Activated CD8-positive, alpha-beta T cell treated with anti-CD3 and anti-CD28 coated beads for 36 hours (primary cell): ENCODE measurements around the gene NTSR1. TPM values are rescaled to one million over a fixed set of nuclear protein-coding genes. Genes with fewer than 3 reads are reported as not detected.
A peak's percentile ranks its signal among the peaks of the same experiment; 100 is the strongest.

ENCODE experiments used
- ATAC-seq: fragments of 200-7000 bp; cut with Tn5 transposase; one replicate; pipeline ENCODE4 v1.10.0; 2021; ENCODE audit warnings: mild to moderate bottlenecking, moderate library complexity
- CTCF ChIA-PET: fragments of 350-600 bp; sonication (Branson Sonifier 250); formaldehyde crosslinking; loops from one replicate; lab custom pipeline; 2021; ENCODE audit warnings: antibody characterized with exemption; lab: Charles Lee
- POLR2A ChIA-PET: fragments of 350-600 bp; sonication (Branson Sonifier 250); formaldehyde crosslinking; loops from one replicate; lab custom pipeline; 2021; ENCODE audit warnings: antibody characterized with exemption; lab: Charles Lee
- DNase-seq: peaks from one replicate; pipeline ENCODE4 v3.0.0-alpha.2; 2020
- H3K27ac Mint-ChIP-seq: one replicate; pipeline ENCODE4 v1.8.0; 2021; ENCODE audit warnings: mild to moderate bottlenecking, mixed read lengths
- H3K27me3 Mint-ChIP-seq: one replicate; pipeline ENCODE4 v1.8.0; 2021; ENCODE audit warnings: mixed read lengths
- H3K36me3 Mint-ChIP-seq: one replicate; pipeline ENCODE4 v1.8.0; 2021; ENCODE audit warnings: low read depth, mixed read lengths
- H3K4me1 Mint-ChIP-seq: one replicate; pipeline ENCODE4 v1.8.0; 2021; ENCODE audit warnings: low read depth, mixed read lengths
- H3K4me3 Mint-ChIP-seq: one replicate; pipeline ENCODE4 v1.8.0; 2021; ENCODE audit warnings: mild to moderate bottlenecking, moderate library complexity, mixed read lengths
- H3K9me3 Mint-ChIP-seq: one replicate; pipeline ENCODE4 v1.8.0; 2021; ENCODE audit warnings: mixed read lengths
- intact Hi-C: fragments of 100-400 bp; cut with micrococcal nuclease; formaldehyde crosslinking; loops from one replicate; pipeline ENCODE4 v1.10.0; 2022
- total RNA-seq, 2 experiments: library from RNA; stranded (reverse); gene quantifications; one replicate each; pipeline ENCODE4 v1.2.3, GENCODE V29; 2021
- TF ChIP-seq, protein P1 (sequence below): fragments of 200-600 bp; IDR thresholded peaks from one replicate; pipeline ENCODE4 v1.8.0; 2022; ENCODE audit warnings: antibody characterized with exemption, mild to moderate bottlenecking

The NTSR1 gene
- total RNA-seq, 2 experiments from 2014 or later, result not detected

GRCh38 chr20:62702895-62703852, 5.5 kb upstream of the NTSR1 start:
- TF ChIP-seq, protein P1, sequence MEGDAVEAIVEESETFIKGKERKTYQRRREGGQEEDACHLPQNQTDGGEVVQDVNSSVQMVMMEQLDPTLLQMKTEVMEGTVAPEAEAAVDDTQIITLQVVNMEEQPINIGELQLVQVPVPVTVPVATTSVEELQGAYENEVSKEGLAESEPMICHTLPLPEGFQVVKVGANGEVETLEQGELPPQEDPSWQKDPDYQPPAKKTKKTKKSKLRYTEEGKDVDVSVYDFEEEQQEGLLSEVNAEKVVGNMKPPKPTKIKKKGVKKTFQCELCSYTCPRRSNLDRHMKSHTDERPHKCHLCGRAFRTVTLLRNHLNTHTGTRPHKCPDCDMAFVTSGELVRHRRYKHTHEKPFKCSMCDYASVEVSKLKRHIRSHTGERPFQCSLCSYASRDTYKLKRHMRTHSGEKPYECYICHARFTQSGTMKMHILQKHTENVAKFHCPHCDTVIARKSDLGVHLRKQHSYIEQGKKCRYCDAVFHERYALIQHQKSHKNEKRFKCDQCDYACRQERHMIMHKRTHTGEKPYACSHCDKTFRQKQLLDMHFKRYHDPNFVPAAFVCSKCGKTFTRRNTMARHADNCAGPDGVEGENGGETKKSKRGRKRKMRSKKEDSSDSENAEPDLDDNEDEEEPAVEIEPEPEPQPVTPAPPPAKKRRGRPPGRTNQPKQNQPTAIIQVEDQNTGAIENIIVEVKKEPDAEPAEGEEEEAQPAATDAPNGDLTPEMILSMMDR, result peak; percentile 23
- CTCF ChIA-PET, result interaction anchor here (0.6 to 3.5 kb wide), 6 partner anchors 17 to 203 kb away, joined by 3 to 19 read pairs (median 3); no protein-coding TSS in a partner anchor
- ATAC-seq, result peak; percentile 87
- Mint-ChIP-seq H3K4me1 (peaks cover 5% of the 10 kb centered on the region), H3K36me3 (no peaks in the 10 kb centered on the region), H3K4me3 (no peak overlapping the region), H3K27me3 (peaks cover 12% of the 10 kb centered on the region), H3K9me3 (no peaks in the 10 kb centered on the region), H3K27ac (peak overlapping the region; percentile 65)
- DNase-seq, result peak; percentile 55
- intact Hi-C loops, result no loop called here
- POLR2A ChIA-PET, result no interaction called here

DNA sequence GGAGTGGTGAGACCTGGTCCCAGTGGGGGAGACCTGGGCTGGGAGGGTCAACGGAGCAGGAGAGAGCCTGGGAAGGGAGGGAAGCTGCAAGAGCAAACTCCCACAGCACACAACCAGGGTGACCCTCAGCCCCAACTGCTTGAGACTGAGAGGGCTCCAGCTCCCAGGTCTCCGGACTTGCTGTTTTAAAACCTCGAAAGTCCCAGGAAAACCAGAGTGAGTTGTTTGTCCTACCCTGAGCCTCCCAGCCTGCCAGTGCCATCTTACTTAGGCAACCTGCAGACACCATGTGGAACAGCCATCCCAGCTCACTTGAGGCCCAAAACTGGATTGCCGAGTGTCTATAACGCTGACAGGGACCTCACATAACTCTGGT, 4.8 kb upstream of the NTSR1 start:
- Mint-ChIP-seq H3K4me1 (peaks cover 6% of the 10 kb centered on the region), H3K27me3 (peaks cover 13% of the 10 kb centered on the region), H3K27ac (peak overlapping the region; percentile 65), H3K4me3 (no peak overlapping the region), H3K36me3 (no peaks in the 10 kb centered on the region), H3K9me3 (no peaks in the 10 kb centered on the region)
- DNase-seq, result no peak
- TF ChIP-seq, protein P1, result no peak
- intact Hi-C loops, result no loop called here
- POLR2A ChIA-PET, result no interaction called here
- CTCF ChIA-PET, result interaction anchor here (0.6 to 3.5 kb wide), 5 partner anchors 17 to 204 kb away, joined by 3 to 19 read pairs (median 3); no protein-coding TSS in a partner anchor
- ATAC-seq, result no peak

GRCh38 chr20:62704341-62704948, 4.2 kb upstream of the NTSR1 start:
- no peak for ATAC-seq
- TF ChIP-seq, protein P1, result no peak
- Mint-ChIP-seq H3K4me3 (no peak overlapping the region), H3K27ac (no peak overlapping the region), H3K9me3 (no peaks in the 10 kb centered on the region), H3K36me3 (no peaks in the 10 kb centered on the region), H3K27me3 (peaks cover 16% of the 10 kb centered on the region), H3K4me1 (peaks cover 6% of the 10 kb centered on the region)
- no peak for DNase-seq
- ChIA-PET CTCF (interaction anchor here (1.3 to 3.5 kb wide), 2 partner anchors 72 to 87 kb away, joined by 3 to 19 read pairs; no protein-coding TSS in a partner anchor), POLR2A (no interaction called here)
- intact Hi-C loops, result no loop called here

GRCh38 chr20:62705627-62706026, 3.0 kb upstream of the NTSR1 start:
- ChIA-PET POLR2A (no interaction called here), CTCF (interaction anchor here (1.2 kb wide), 1 partner anchor 103 kb away, joined by 3 read pairs; no protein-coding TSS in a partner anchor)
- DNase-seq (no peak), ATAC-seq (no peak)
- Mint-ChIP-seq H3K4me1 (peaks cover 6% of the 10 kb centered on the region), H3K4me3 (no peak overlapping the region), H3K36me3 (no peaks in the 10 kb centered on the region), H3K9me3 (no peaks in the 10 kb centered on the region), H3K27me3 (peaks cover 25% of the 10 kb centered on the region), H3K27ac (no peak overlapping the region)
- TF ChIP-seq, protein P1, result no peak
- intact Hi-C loops, result no loop called here
